ENCODE measurements around the gene TTLL9. TPM values are rescaled to one million over a fixed set of nuclear protein-coding genes. Genes with fewer than 3 reads are reported as not detected.

The TTLL9 gene
- total and polyA plus RNA-seq, 2 donors (not counting 1 experiment from before 2014, with no cell fraction given) = 0.74 to 0.76 TPM

GRCh38 chr20:31840906-31841816, 29.3 kb upstream of the TTLL9 start:
- no peaks in the 10 kb centered on the region for H3K27me3 Mint-ChIP-seq
- Histone ChIP-seq H3K9me3 (ENCODE audit: control extremely low read depth in 1 of 3, control insufficient read depth in 2 of 3, insufficient read depth in 1 of 3, low read length in 2 of 3) (no peaks in the 10 kb centered on the region), H3K4me1 (ENCODE audit: control insufficient read depth in 2 of 2, insufficient read depth in 2 of 2, low read length in 2 of 2) (peaks cover 4 to 13% of the 10 kb centered on the region in 2 donors), H3K9ac (ENCODE audit: low read length) (no peak overlapping the region), H3K4me2 (replicated peaks; ENCODE audit: low read depth, low read length, poor library complexity, severe bottlenecking) (no peak overlapping the region), H3K36me3 (replicated peaks in 1 of 2; ENCODE audit: control extremely low read depth in 1 of 2, control insufficient read depth in 1 of 2, extremely low read depth in 1 of 2, insufficient read depth in 2 of 2, low read length in 1 of 2) (no peaks in the 10 kb centered on the region), H2AFZ (ENCODE audit: insufficient read depth, low read depth, low read length, poor library complexity, severe bottlenecking) (no peak overlapping the region), H3K27me3 (replicated peaks in 1 of 4; ENCODE audit: control extremely low read depth in 1 of 4, control insufficient read depth in 3 of 4, insufficient read depth in 4 of 4, low read length in 3 of 4) (peaks cover 0 to 3% (median 0%) of the 10 kb centered on the region in 4 experiments), H3K79me2 (ENCODE audit: control insufficient read depth, insufficient read depth, low read length) (no peaks in the 10 kb centered on the region), H4K20me1 (ENCODE audit: control insufficient read depth, insufficient read depth, low read length, poor library complexity, severe bottlenecking) (no peaks in the 10 kb centered on the region), H3K27ac (ENCODE audit: low read length in 2 of 2) (no peak overlapping the region), H3K4me3 (ENCODE audit: control extremely low read depth in 1 of 5, extremely low read depth in 1 of 5, insufficient read depth in 1 of 5, low read depth in 2 of 5, low read length in 4 of 5) (no peak overlapping the region)
- ChIA-PET CTCF (interaction anchor here (1.1 to 1.3 kb wide), 2 partner anchors 12 to 18 kb away, joined by 3 to 4 read pairs; no protein-coding TSS in a partner anchor), POLR2A (interaction anchor here (0.6 kb wide), 1 partner anchor 52 kb away, joined by 3 read pairs; no protein-coding TSS in a partner anchor)
- peaks cover 13% of the 10 kb centered on the region for H3K4me1 Mint-ChIP-seq
- H3K27ac Mint-ChIP-seq = no peak overlapping the region
- DNase-seq (no peak), ATAC-seq (ENCODE audit: low read depth) (no peak)
- TF ChIP-seq CTCF (IDR thresholded peaks at IDR 0.05) = no peak
- TF ChIP-seq EZH2 (IDR thresholded peaks at IDR 0.05; ENCODE audit: borderline replicate concordance, insufficient read depth, low read depth, low read length, poor library complexity, severe bottlenecking) = no peak
- no peaks in the 10 kb centered on the region for H3K9me3 Mint-ChIP-seq (ENCODE audit: insufficient read depth)
- intact Hi-C loops (cut with micrococcal nuclease) = no loop called here
- no peak overlapping the region for H3K4me3 Mint-ChIP-seq
- 87% methylated on average over 11 of the region's 15 CpGs for WGBS (ENCODE audit: insufficient coverage)

- ATAC-seq (ENCODE audit: low read depth) = no peak
- H3K4me1 Mint-ChIP-seq = peaks cover 9% of the 10 kb centered on the region
- Histone ChIP-seq H3K4me1 (ENCODE audit: control insufficient read depth in 2 of 2, insufficient read depth in 2 of 2, low read length in 2 of 2) (peaks cover 0 to 6% of the 10 kb centered on the region in 2 donors), H3K9me3 (ENCODE audit: control extremely low read depth in 1 of 3, control insufficient read depth in 2 of 3, insufficient read depth in 1 of 3, low read length in 2 of 3) (no peaks in the 10 kb centered on the region), H3K27me3 (replicated peaks in 1 of 4; ENCODE audit: control extremely low read depth in 1 of 4, control insufficient read depth in 3 of 4, insufficient read depth in 4 of 4, low read length in 3 of 4) (peaks cover 0 to 3% (median 0%) of the 10 kb centered on the region in 4 experiments), H3K27ac (ENCODE audit: low read length in 2 of 2) (no peak overlapping the region), H3K9ac (ENCODE audit: low read length) (no peak overlapping the region), H4K20me1 (ENCODE audit: control insufficient read depth, insufficient read depth, low read length, poor library complexity, severe bottlenecking) (no peaks in the 10 kb centered on the region), H3K36me3 (replicated peaks in 1 of 2; ENCODE audit: control extremely low read depth in 1 of 2, control insufficient read depth in 1 of 2, extremely low read depth in 1 of 2, insufficient read depth in 2 of 2, low read length in 1 of 2) (no peaks in the 10 kb centered on the region), H3K79me2 (ENCODE audit: control insufficient read depth, insufficient read depth, low read length) (no peaks in the 10 kb centered on the region), H2AFZ (ENCODE audit: insufficient read depth, low read depth, low read length, poor library complexity, severe bottlenecking) (no peak overlapping the region), H3K4me3 (ENCODE audit: control extremely low read depth in 1 of 5, extremely low read depth in 1 of 5, insufficient read depth in 1 of 5, low read depth in 2 of 5, low read length in 4 of 5) (no peak overlapping the region), H3K4me2 (replicated peaks; ENCODE audit: low read depth, low read length, poor library complexity, severe bottlenecking) (no peak overlapping the region)
- WGBS (ENCODE audit: insufficient coverage) = 94% methylated on average over 8 of the region's 8 CpGs
- no peak for TF ChIP-seq EZH2 (IDR thresholded peaks at IDR 0.05; ENCODE audit: borderline replicate concordance, insufficient read depth, low read depth, low read length, poor library complexity, severe bottlenecking)
- no peak for TF ChIP-seq CTCF (IDR thresholded peaks at IDR 0.05)
- H3K27ac Mint-ChIP-seq = no peak overlapping the region
- no peak overlapping the region for H3K4me3 Mint-ChIP-seq
- DNase-seq = no peak
- ChIA-PET CTCF (no interaction called here), POLR2A (interaction anchor here (0.6 kb wide), 1 partner anchor 51 kb away, joined by 3 read pairs; no protein-coding TSS in a partner anchor)
- no peaks in the 10 kb centered on the region for H3K27me3 Mint-ChIP-seq
- intact Hi-C loops (cut with micrococcal nuclease) = no loop called here
- H3K9me3 Mint-ChIP-seq (ENCODE audit: insufficient read depth) = no peaks in the 10 kb centered on the region
Observed at GRCh38 chr20:31841928-31842327, 28.5 kb upstream of the TTLL9 start.

Data from B cell (primary cell).